ENCODE measurements around the gene EEF1AKMT2. TPM values are rescaled to one million over a fixed set of nuclear protein-coding genes. Genes with fewer than 3 reads are reported as not detected.
A peak's percentile ranks its signal among the peaks of the same experiment; 100 is the strongest.

The EEF1AKMT2 gene
- polyA plus RNA-seq, 12 donors: 17.8 to 53.5 (median 22.7) TPM; not detected in 1

DNA sequence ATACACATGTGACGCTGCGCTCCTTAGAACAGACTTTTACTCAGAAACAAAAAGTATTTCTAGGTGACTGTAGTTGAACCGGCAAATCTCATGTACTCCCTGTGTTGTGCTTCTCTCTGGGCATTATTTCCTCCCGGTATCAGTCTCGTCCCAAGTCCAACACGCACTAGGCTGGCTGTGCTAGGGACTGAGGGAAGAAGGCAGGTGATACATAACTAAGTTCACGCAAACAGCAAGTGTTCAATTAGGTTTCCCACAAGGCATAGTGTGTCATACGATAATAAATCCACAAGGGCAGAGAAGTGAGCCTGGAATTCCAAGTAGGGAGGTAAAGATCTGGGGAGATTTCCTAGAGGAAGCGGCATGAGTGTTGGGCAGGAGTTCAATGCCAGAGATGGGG, 67.9 kb downstream of the EEF1AKMT2 start:
- no peak for DNase-seq

GRCh38 chr10:124722798-124723783, 68.6 kb downstream of the EEF1AKMT2 start:
- DNase-seq: no peak

DNA sequence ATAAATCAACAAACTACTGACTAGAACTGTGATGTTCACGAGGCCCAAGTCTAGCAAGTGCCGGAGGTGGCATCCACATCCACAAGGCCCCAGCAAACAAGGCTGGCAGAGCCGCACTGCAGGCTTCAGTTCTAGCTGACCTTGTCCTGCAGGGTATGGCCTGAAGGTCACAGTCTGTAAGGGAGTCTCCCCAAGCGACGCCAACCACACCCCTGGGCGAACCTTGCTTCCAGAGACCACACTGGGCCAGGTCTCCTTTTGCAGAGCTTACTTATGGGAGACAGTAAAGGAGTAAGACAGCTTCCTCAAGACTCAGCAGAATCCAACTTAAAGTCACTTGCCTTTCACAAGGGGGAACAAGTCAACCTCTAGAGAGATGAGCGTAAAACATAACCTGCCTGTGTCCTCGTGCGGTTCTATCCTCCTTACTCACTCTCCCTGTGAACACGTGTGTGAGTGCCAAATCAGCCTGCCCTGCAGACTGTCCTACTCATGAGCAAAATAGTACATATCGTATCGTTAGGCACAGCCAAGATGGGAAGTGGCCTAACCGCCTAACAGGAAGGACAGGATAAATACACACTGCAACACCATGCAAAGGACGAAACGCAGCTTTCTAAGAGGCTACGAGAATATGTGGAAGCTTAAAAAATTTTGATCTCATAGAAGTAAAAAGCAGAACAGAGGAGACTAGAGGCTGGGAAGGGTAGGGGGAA, 70.2 kb downstream of the EEF1AKMT2 start:
- DNase-seq: no peak

GRCh38 chr10:124719213-124719851, 72.4 kb downstream of the EEF1AKMT2 start:
- DNase-seq: peak; percentile 82

DNA sequence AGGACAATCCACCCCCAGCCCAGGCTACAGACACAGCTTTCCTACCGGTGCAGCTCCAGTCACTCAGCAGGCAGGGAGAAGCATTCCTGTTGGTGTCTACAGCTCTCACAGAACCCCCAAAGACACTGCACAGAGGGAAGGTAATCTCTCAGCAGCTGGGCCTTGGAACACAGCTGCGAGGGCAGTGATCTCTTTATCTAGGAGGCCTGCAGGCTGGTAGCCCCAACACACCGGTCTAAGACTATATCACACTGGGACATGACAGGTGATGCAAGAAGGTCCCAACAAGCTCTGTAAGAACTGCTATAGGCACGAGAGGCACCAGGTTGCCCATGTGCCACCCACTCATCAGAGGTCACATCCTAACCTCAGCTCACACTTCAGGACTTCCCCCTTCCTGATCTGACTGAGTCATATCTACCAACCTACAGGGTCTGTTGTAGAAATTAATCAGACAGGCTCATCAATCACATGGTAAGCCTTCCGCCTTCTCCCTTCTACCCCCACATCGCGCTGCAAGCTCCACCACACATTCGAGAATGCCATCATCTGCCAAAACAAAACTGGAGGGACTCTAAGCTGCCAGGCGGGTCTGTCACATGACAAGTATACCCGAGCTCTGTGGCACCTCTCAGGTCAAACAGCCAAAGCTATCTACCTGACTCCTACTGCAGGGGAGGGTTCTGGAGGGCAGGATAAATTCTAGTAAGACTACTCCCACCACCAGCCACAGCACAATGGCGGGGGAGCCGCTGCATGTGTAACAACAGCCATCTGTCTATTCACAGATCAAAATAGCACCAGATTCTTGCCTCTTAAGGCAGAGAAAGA, 73.6 kb downstream of the EEF1AKMT2 start:
- DNase-seq: no peak

DNA sequence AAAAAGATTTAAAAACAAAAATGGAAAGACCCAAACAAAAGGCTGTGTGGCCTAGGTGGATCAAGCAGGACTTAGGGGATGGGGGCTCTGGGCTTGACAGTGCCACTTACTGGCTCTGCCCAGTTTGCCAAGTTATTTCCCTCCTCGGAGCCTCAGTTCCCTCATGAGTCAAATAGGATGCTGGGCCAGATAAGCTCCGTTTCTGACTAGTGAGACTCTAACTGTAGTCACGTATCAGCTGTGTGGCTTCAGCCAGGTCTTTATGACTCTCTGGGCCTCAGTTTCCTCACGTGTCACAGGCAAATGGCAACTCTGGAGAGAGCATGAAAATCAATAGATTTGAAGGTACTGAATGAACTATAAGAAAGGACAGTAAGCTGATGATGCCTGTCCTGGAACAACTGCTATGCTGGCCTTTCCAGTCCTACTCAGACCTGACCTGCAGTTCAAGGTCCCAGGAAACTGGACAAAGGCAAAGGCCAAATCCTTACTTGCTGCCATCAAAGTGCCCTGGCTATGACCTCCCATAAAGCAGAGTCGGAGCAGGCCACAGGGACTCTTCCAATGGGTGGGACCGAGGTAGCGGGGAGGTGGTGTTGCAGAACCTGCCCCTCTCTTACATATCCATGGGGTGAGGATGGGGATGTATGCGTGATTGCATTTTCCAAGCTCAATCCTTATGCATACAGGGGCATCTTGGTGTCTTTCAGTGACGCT, 74.5 kb downstream of the EEF1AKMT2 start:
- no peak for DNase-seq

DNA sequence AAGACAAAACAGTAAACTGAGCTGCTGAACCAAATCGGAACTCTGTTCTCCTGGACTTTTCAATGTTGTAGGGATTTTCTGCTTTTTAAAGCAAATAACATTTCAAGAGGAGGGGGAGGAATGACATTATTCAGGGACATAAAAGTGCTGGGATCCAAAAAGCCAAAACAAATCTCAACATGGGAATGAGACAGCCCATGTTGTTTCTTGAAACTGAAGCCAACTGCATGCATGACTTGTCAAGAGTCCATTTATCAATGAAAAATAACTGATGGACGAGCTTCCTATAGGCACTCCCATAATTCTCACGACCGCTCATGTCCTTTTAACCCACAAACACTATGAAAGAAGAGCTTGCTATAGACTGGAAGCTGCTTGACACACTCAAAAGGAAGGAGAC, 75.3 kb downstream of the EEF1AKMT2 start:
- DNase-seq: no peak

DNA sequence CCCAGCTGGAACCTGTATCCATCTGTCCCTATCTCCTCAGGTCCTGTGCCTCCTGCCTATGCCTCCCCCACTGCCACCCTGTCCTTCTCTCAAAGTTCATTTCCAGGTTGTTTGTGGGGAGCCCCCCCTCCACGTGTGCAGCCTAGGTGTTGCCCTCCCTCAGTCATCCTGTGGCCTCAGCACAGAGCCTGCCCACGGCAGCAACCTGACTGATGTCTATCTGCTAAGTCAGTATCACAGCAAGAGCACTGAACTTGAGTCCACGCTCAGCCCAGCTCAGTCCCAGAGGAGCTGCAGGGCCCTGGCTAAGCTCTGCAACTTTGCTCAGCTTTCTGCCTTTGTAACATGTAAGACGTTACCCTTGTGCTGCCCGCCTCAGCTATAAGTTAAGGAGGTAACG, 76.2 kb downstream of the EEF1AKMT2 start:
- DNase-seq: no peak

DNA sequence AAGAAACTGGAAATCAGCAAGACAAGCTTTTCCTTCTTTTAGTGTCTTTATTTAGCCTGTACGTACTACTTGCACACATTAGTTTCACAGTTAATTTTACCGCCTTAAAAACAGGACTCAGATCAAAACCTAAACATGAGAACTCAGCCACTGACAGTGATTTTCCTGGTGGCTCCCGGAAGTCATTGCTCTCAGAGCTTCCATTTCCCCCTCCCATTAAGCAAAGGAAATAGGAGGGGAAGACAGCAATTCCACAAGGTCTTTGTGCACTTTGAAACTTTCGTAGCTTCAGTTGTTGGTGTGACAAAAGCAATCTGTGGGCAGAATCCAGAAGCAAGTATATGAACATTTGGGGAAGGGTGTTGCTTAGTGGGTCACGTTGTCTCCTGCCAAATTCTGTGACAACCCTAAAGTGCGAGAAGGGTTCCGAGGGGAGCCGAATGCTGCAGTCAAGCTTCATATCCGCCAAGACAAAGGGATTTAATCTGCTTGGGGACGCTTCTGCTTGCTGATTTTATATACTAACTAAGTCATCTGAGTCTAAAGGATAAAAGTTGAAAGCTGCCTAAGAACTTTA, 77.9 kb downstream of the EEF1AKMT2 start:
- no peak for DNase-seq

- no peak for DNase-seq
Measured at GRCh38 chr10:124712704-124713407, 78.8 kb downstream of the EEF1AKMT2 start.

DNA sequence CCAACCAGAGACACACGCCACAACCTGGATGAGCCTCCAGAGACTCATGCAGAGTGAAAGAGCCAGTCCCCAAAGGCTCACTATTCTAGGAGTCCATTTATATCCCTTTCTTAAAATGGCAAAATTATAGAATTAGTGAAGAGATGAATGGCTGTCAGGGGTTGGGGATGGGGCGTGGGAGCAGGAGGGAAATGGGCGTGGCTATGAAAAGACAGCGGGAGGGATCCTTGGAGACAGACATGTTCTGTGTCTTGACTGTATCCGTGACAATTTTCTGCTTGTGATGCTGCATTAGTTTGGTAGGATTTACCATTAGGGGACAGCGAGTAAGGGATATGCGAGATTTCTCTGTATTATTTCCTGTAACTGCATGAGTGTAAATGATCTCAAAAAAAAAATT, 80.5 kb downstream of the EEF1AKMT2 start:
- DNase-seq: no peak

DNA sequence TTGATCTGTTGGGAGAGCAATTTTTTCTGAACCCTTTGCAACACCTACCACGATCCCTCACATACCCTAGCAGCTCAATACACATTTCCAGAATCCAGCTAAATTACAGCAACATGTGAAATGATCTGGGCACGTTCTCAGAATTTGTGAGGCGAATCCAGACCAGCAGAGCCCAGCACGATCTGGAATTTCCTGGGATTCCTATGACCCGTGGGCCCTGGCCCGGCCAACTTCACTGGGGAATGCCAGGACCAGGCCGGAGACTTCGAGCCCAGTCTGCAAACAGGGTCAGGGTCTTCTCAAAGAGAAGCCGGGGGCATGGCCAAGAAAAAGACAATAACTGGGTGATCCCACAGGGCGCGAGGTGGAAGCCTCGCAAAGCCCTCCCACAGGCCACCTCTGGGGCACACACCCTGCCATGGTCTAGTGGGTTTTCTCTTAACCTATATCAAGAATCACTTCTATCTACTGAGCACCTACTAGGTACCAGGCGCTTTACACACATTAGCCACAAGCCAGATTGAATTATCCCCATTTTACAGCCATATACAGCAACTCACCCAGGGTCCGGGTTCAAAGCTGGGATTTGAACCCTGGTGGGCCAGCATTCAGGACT, 81.3 kb downstream of the EEF1AKMT2 start:
- DNase-seq: no peak

- DNase-seq: no peak
Measured at GRCh38 chr10:124709861-124710260, 81.8 kb downstream of the EEF1AKMT2 start.

GRCh38 chr10:124708922-124709520, 82.7 kb downstream of the EEF1AKMT2 start:
- no peak for DNase-seq

DNA sequence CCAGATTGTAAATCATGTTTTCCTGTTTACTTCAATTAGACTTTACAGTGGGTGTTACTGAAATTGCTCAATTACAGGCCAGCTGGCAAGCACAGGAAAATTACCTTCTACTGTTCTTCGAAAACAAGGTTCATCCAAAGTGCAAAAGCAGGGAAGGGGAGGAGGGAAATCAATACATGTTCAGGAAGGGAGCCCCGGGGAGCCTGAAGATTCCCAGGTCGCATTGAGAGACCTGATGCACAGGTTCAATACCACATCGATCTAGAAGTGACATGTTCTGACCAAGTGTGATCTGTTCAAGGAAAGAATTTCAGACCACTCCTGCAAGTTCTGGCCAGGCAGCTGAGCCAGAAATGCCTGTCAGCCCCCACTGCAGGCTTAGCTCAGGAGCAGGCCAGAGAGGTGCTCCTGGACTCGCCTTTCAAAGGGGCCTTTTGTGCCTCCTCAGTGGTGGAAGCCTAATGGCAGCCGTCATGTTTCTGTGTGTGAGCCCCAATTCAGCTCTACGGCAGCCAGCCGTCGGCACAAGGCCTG, 83.4 kb downstream of the EEF1AKMT2 start:
- DNase-seq: no peak
